ENCODE results near the gene GOLGA3.

DNA sequence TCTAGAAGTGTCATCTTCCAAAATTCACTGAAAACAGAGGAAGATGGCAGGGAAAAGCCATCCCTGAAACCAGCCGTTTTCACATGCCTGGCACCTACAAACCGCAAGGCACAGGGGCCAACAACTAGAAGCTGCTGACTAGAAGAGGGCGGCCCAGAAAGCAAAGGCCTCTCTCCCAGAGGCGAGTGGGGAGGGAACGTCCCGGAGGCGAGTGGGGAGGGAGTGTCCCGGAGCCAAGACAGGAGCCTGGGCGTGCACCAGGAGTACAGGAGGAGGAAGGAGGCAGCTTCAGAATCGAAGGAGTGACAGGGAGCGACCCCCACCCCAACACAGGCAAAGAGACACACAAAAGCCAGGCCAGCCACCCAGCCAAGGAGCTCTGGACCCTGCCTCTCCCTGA, 88.0 kb downstream of the GOLGA3 start:
- no peak for TF ChIP-seq HDGF (IDR thresholded peaks at IDR 0.05; ENCODE audit: borderline replicate concordance)
- TF ChIP-seq FOXM1 (IDR thresholded peaks at IDR 0.05; ENCODE audit: borderline replicate concordance) = no peak
- TF ChIP-seq, protein P1, sequence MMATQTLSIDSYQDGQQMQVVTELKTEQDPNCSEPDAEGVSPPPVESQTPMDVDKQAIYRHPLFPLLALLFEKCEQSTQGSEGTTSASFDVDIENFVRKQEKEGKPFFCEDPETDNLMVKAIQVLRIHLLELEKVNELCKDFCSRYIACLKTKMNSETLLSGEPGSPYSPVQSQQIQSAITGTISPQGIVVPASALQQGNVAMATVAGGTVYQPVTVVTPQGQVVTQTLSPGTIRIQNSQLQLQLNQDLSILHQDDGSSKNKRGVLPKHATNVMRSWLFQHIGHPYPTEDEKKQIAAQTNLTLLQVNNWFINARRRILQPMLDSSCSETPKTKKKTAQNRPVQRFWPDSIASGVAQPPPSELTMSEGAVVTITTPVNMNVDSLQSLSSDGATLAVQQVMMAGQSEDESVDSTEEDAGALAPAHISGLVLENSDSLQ (IDR thresholded peaks at IDR 0.05) = no peak
- no peak for TF ChIP-seq SP1 (IDR thresholded peaks at IDR 0.05)
- no peak for TF ChIP-seq FOXK2 (IDR thresholded peaks at IDR 0.05)
- TF ChIP-seq SUZ12 (IDR thresholded peaks at IDR 0.05) = no peak

Data from HEK293T (cell line).